Activated naive CD8-positive, alpha-beta T cell treated with anti-CD3 and anti-CD28 coated beads, Interleukin-2, amount 50 U/mL, for 16 hours (primary cell): Measurements from ENCODE around the gene DOCK10.

Experiments
- DNase-seq: peaks from one replicate; pipeline ENCODE4 v3.0.0-alpha.2; 2020; ENCODE audit warnings: low read depth, low spot score

Gene DOCK10

GRCh38 chr2:224716921-224717320, 325.3 kb downstream of the DOCK10 start:
- no peak for DNase-seq

- no peak for DNase-seq
Observed at GRCh38 chr2:224716201-224716600, 326.1 kb downstream of the DOCK10 start, which contains the start of gene CCDC195. Gene CCDC195 (minus strand): TSS chr2:224716365. CDS start chr2:224716365, 0 bp downstream.
